ENCODE measurements around the gene MLH1. TPM values are rescaled to one million over a fixed set of nuclear protein-coding genes. Genes with fewer than 3 reads are reported as not detected.
A peak's percentile ranks its signal among the peaks of the same experiment; 100 is the strongest.

The MLH1 gene
- total RNA-seq, 2 experiments from 2014 or later, result 94.2 to 102 TPM

GRCh38 chr3:36956155-36956554 is 37.2 kb upstream of the MLH1 start:
- no peaks in the 10 kb centered on the region for H3K9me2 ChIP-seq (ENCODE audit: insufficient read depth, low read length)
- TF ChIP-seq EZH2phosphoT487 (IDR thresholded peaks at IDR 0.05; ENCODE audit: borderline replicate concordance, low read depth, low read length) (no peak), CTCF (conservative IDR thresholded peaks at IDR 0.05; ENCODE audit: low read length) (no peak)
- H2AFZ ChIP-seq (ENCODE audit: low read length), result no peak overlapping the region
- H4K20me1 ChIP-seq (ENCODE audit: insufficient read depth, low read length), result no peaks in the 10 kb centered on the region
- no peak overlapping the region for H3K27ac ChIP-seq (ENCODE audit: low read depth, low read length, poor library complexity, severe bottlenecking)
- H3K36me3 ChIP-seq (ENCODE audit: insufficient read depth, low read length), result no peaks in the 10 kb centered on the region
- BruUV-seq (replicated peaks), result no TSS peak
- CTCF ChIA-PET (ENCODE audit: unreplicated experiment), result no interaction called here
- POLR2A ChIA-PET, result no interaction called here
- H3K4me2 ChIP-seq (ENCODE audit: low read length), result no peak overlapping the region
- H3K4me1 ChIP-seq (ENCODE audit: insufficient read depth, low read length, poor library complexity, severe bottlenecking), result peaks cover 14% of the 10 kb centered on the region
- H3K4me3 ChIP-seq (ENCODE audit: low read depth, low read length, poor library complexity, severe bottlenecking), result no peak overlapping the region
- DNase-seq (ENCODE audit: low spot score), result no peak
- H3K79me2 ChIP-seq (ENCODE audit: insufficient read depth, low read depth, low read length), result no peaks in the 10 kb centered on the region
- intact Hi-C loops (cut with micrococcal nuclease; ENCODE audit: unreplicated experiment), result no loop called here
- no peaks in the 10 kb centered on the region for H3K9me3 ChIP-seq (ENCODE audit: low read length)

GRCh38 chr3:36957063-36957462 is 36.3 kb upstream of the MLH1 start:
- Histone ChIP-seq H3K27ac (ENCODE audit: low read depth, low read length, poor library complexity, severe bottlenecking) (no peak overlapping the region), H3K4me3 (ENCODE audit: low read depth, low read length, poor library complexity, severe bottlenecking) (no peak overlapping the region), H3K4me2 (ENCODE audit: low read length) (no peak overlapping the region), H3K79me2 (ENCODE audit: insufficient read depth, low read depth, low read length) (no peaks in the 10 kb centered on the region), H3K4me1 (ENCODE audit: insufficient read depth, low read length, poor library complexity, severe bottlenecking) (peaks cover 14% of the 10 kb centered on the region), H3K9me3 (ENCODE audit: low read length) (no peaks in the 10 kb centered on the region), H2AFZ (ENCODE audit: low read length) (no peak overlapping the region; the same call in 1 of the 2 replicates), H4K20me1 (ENCODE audit: insufficient read depth, low read length) (no peaks in the 10 kb centered on the region), H3K9me2 (ENCODE audit: insufficient read depth, low read length) (no peaks in the 10 kb centered on the region), H3K36me3 (ENCODE audit: insufficient read depth, low read length) (no peaks in the 10 kb centered on the region)
- no TSS peak for BruUV-seq (replicated peaks)
- CTCF ChIA-PET (ENCODE audit: unreplicated experiment), result interaction anchor here (1.3 to 2.6 kb wide), 3 partner anchors 12 to 36 kb away, joined by 3 to 14 read pairs (median 4); partner anchors contain the start of genes EPM2AIP1, MLH1 and TRANK1
- DNase-seq (ENCODE audit: low spot score), result no peak
- TF ChIP-seq CTCF (conservative IDR thresholded peaks at IDR 0.05; ENCODE audit: low read length) (peak; percentile 76), EZH2phosphoT487 (IDR thresholded peaks at IDR 0.05; ENCODE audit: borderline replicate concordance, low read depth, low read length) (no peak)
- intact Hi-C loops (cut with micrococcal nuclease; ENCODE audit: unreplicated experiment), result no loop called here
- POLR2A ChIA-PET, result interaction anchor here (0.8 to 2.2 kb wide), 5 partner anchors 11 to 65 kb away, joined by 4 to 11 read pairs (median 6); partner anchors contain the start of gene TRANK1
